Suppressor macrophage treated with lipopolysaccharide for 1 hour (primary cell): Measurements from ENCODE around the gene NPFFR1.

ENCODE experiments used
- DNase-seq, 3 donors: peaks; one replicate each; pipeline ENCODE4 v3.0.0-alpha.2; 2020 to 2022

NPFFR1 gene

GRCh38 chr10:70212879-70213278, 70.9 kb downstream of the NPFFR1 start:
- no peak for DNase-seq

GRCh38 chr10:70212277-70212676, 71.5 kb downstream of the NPFFR1 start:
- no peak for DNase-seq

GRCh38 chr10:70206762-70207161, 77.0 kb downstream of the NPFFR1 start:
- DNase-seq = no peak

GRCh38 chr10:70201105-70201504, 82.7 kb downstream of the NPFFR1 start:
- no peak for DNase-seq

GRCh38 chr10:70198696-70199466, 84.9 kb downstream of the NPFFR1 start:
- no peak for DNase-seq
